Gastroesophageal sphincter (tissue), 4 donors: ENCODE measurements around the gene NFYC. TPM values are rescaled to one million over a fixed set of nuclear protein-coding genes. Genes with fewer than 3 reads are reported as not detected.

Experiments
- ATAC-seq: fragments of 150-250 bp; one replicate; pipeline ENCODE4 v1.9.1; 2016; ENCODE audit warnings: mild to moderate bottlenecking, moderate library complexity
- H3K27ac ChIP-seq, 4 donors: fragments of 200-600 bp; sonication (generic) in 3 of 4; 1 replicate in 3 of 4; 2 replicates in 1 of 4; pipeline ENCODE4 v1.5.1; 2016 to 2019
- H3K27me3 ChIP-seq: fragments of 200-600 bp; sonication (generic); one replicate; pipeline ENCODE4 v1.5.1; 2019
- H3K36me3 ChIP-seq, 2 donors: fragments of 200-600 bp; sonication (generic); one replicate each; pipeline ENCODE4 v1.5.1; 2019; ENCODE audit warnings: control low read depth in 1 of 2
- H3K4me1 ChIP-seq, 3 donors: fragments of 200-600 bp; sonication (generic); 1 replicate in 2 of 3; 2 replicates in 1 of 3; pipeline ENCODE4 v1.5.1; 2016 to 2019; ENCODE audit warnings: control low read depth in 2 of 3
- H3K4me3 ChIP-seq, 2 donors: fragments of 200-600 bp; sonication (generic); one replicate each; pipeline ENCODE4 v1.5.1; 2019; ENCODE audit warnings: mild to moderate bottlenecking in 1 of 2, moderate library complexity in 1 of 2
- H3K9me3 ChIP-seq, 3 donors: fragments of 200-600 bp; sonication (generic); one replicate each; pipeline ENCODE4 v1.5.1; 2017 to 2019; ENCODE audit warnings: control low read depth in 2 of 3
- CTCF ChIP-seq, 4 experiments: fragments of 200-600 bp in 2 of 4; fragments of 450-650 bp in 2 of 4; sonication (generic) in 1 of 4; IDR thresholded peaks; one replicate each; pipeline ENCODE4 v1.5.1; 2017 to 2019; ENCODE audit warnings: antibody characterized with exemption in 4 of 4, mild to moderate bottlenecking in 2 of 4, moderate library complexity in 2 of 4
- EP300 ChIP-seq: sonication (generic); formaldehyde crosslinking; IDR thresholded peaks from one replicate; pipeline ENCODE4 v1.6.1; 2017; ENCODE audit warnings: antibody characterized with exemption, mild to moderate bottlenecking
- POLR2A ChIP-seq, 2 donors: fragments of 450-650 bp; IDR thresholded peaks; one replicate each; pipeline ENCODE4 v1.6.1; 2017; ENCODE audit warnings: antibody characterized with exemption in 2 of 2, mild to moderate bottlenecking in 2 of 2, moderate library complexity in 1 of 2
- POLR2AphosphoS5 ChIP-seq: sonication (generic); formaldehyde crosslinking; IDR thresholded peaks from one replicate; pipeline ENCODE4 v1.6.1; 2017; ENCODE audit warnings: antibody characterized with exemption
- WGBS, 2 donors: methylation state at CpG; one replicate each; pipeline ENCODE4 v1.1.5; 2018; ENCODE audit warnings: low coverage in 1 of 2; 5-methylcytosine and 5-hydroxymethylcytosine counted together
- total RNA-seq, 4 donors: library from RNA; depleted of rRNA; stranded (reverse); fragments of >200 nt; gene quantifications; one replicate each; pipeline ENCODE4 v1.1.0, GENCODE V29; 2016

NFYC gene
- total RNA-seq, 4 donors from 2014 or later, result 32.4 to 54.2 (median 46.5) TPM

GRCh38 chr1:40806731-40807695 is 115.5 kb downstream of the NFYC start:
- no peaks in the 10 kb centered on the region for H3K36me3 ChIP-seq
- H3K4me3 ChIP-seq, result peak overlapping the region in 1 of 2 donors; percentile 6
- H3K9me3 ChIP-seq, result no peaks in the 10 kb centered on the region
- peak overlapping the region in 3 of 4 donors; percentile 77 to 86 (median 78) for H3K27ac ChIP-seq
- WGBS, 2 donors, result 41 to 50% methylated on average over 6 to 9 of the region's 20 CpGs
- peaks cover 4 to 67% (median 16%) of the 10 kb centered on the region in 3 donors for H3K4me1 ChIP-seq
- TF ChIP-seq POLR2AphosphoS5 (no peak), EP300 (no peak), CTCF (IDR thresholded peaks at IDR 0.05) (peak in 1 of 4 experiments; percentile 11)
- peak; percentile 68 for ATAC-seq
- H3K27me3 ChIP-seq, result no peaks in the 10 kb centered on the region

- Histone ChIP-seq H3K27me3 (no peaks in the 10 kb centered on the region), H3K4me3 (no peak overlapping the region), H3K36me3 (no peaks in the 10 kb centered on the region), H3K27ac (peak overlapping the region in 3 of 4 donors; percentile 77 to 86 (median 78)), H3K4me1 (peaks cover 4 to 57% (median 15%) of the 10 kb centered on the region in 3 donors), H3K9me3 (no peaks in the 10 kb centered on the region)
- ATAC-seq, result no peak
- TF ChIP-seq POLR2AphosphoS5 (no peak), POLR2A (IDR thresholded peaks at IDR 0.05) (no peak), CTCF (IDR thresholded peaks at IDR 0.05) (no peak), EP300 (no peak)
- 17 to 48% methylated on average over 1 to 3 of the region's 3 CpGs for WGBS, 2 donors
Observed at GRCh38 chr1:40808002-40808401, 116.5 kb downstream of the NFYC start.

GRCh38 chr1:40808444-40808843 is 116.9 kb downstream of the NFYC start:
- no peaks in the 10 kb centered on the region for H3K9me3 ChIP-seq
- WGBS, 2 donors, result 75 to 77% methylated on average over 2 to 3 of the region's 3 CpGs
- no peak overlapping the region for H3K4me3 ChIP-seq
- no peaks in the 10 kb centered on the region for H3K36me3 ChIP-seq
- ATAC-seq, result no peak
- TF ChIP-seq EP300, result no peak
- TF ChIP-seq POLR2A (IDR thresholded peaks at IDR 0.05), result no peak
- no peak for TF ChIP-seq CTCF (IDR thresholded peaks at IDR 0.05)
- no peak for TF ChIP-seq POLR2AphosphoS5
- no peaks in the 10 kb centered on the region for H3K27me3 ChIP-seq
- H3K4me1 ChIP-seq, result peaks cover 4 to 53% (median 15%) of the 10 kb centered on the region in 3 donors
- H3K27ac ChIP-seq, result peak overlapping the region in 2 of 4 donors; percentile 50 to 86

GRCh38 chr1:40808909-40809308 is 117.4 kb downstream of the NFYC start:
- peaks cover 4 to 48% (median 15%) of the 10 kb centered on the region in 3 donors for H3K4me1 ChIP-seq
- H3K27ac ChIP-seq, result no peak overlapping the region
- no peaks in the 10 kb centered on the region for H3K9me3 ChIP-seq
- no peaks in the 10 kb centered on the region for H3K36me3 ChIP-seq
- H3K27me3 ChIP-seq, result no peaks in the 10 kb centered on the region
- TF ChIP-seq EP300 (no peak), CTCF (IDR thresholded peaks at IDR 0.05) (no peak), POLR2AphosphoS5 (no peak), POLR2A (IDR thresholded peaks at IDR 0.05) (no peak)
- no peak for ATAC-seq
- 68 to 70% methylated on average over 5 to 6 of the region's 6 CpGs for WGBS, 2 donors
- H3K4me3 ChIP-seq, result no peak overlapping the region
